SKM-1 (cell line): ENCODE data around the gene CLIP2.
"Not testable (repeated sequence)": the region's sequence is repeated elsewhere in the genome, so short reads cannot be mapped to it uniquely, and the experiment has no call there.

Experiments
- DNase-seq: peaks from one replicate; lab custom pipeline; 2025; ENCODE audit not compliant: unreplicated experiment; lab: John Stamatoyannopoulos, UW

The CLIP2 gene

GRCh38 chr7:74430409-74430808 is 141.2 kb downstream of the CLIP2 start:
- DNase-seq, result not testable (repeated sequence)

GRCh38 chr7:74430961-74431466 is 141.8 kb downstream of the CLIP2 start:
- no peak for DNase-seq

- not testable (repeated sequence) for DNase-seq
Observed at GRCh38 chr7:74437291-74437571, 148.0 kb downstream of the CLIP2 start.

- DNase-seq, result no peak
Observed at GRCh38 chr7:74438327-74438726, 149.1 kb downstream of the CLIP2 start.

GRCh38 chr7:74439541-74439940 is 150.3 kb downstream of the CLIP2 start:
- no peak for DNase-seq

- not testable (repeated sequence) for DNase-seq
Observed at GRCh38 chr7:74440143-74440542, 150.9 kb downstream of the CLIP2 start.

GRCh38 chr7:74441801-74442200 is 152.6 kb downstream of the CLIP2 start:
- no peak for DNase-seq

GRCh38 chr7:74443543-74444247 is 154.5 kb downstream of the CLIP2 start:
- DNase-seq, result no peak

GRCh38 chr7:74449144-74449543 is 159.9 kb downstream of the CLIP2 start:
- DNase-seq, result no peak

- DNase-seq, result peak; percentile 40
Observed at GRCh38 chr7:74449809-74450397, 160.7 kb downstream of the CLIP2 start.

GRCh38 chr7:74452748-74453321 is 163.6 kb downstream of the CLIP2 start:
- no peak for DNase-seq

- DNase-seq, result peak; percentile 34
Observed at GRCh38 chr7:74453322-74454011, 164.3 kb downstream of the CLIP2 start, which contains the start of gene GTF2IRD1. Gene GTF2IRD1 (plus strand): TSS chr7:74453906. CDS start chr7:74508081, 54,175 bp downstream.

GRCh38 chr7:74454021-74454924 is 165.1 kb downstream of the CLIP2 start:
- DNase-seq, result no peak

GRCh38 chr7:74454925-74455288 is 165.7 kb downstream of the CLIP2 start:
- DNase-seq, result no peak

- no peak for DNase-seq
Observed at GRCh38 chr7:74455291-74455804, 166.1 kb downstream of the CLIP2 start.
